Measurements from ENCODE around the gene ZNF594. TPM values are rescaled to one million over a fixed set of nuclear protein-coding genes. Genes with fewer than 3 reads are reported as not detected.
"Not testable (repeated sequence)": the region's sequence is repeated elsewhere in the genome, so short reads cannot be mapped to it uniquely, and the experiment has no call there.

ZNF594 gene
- total RNA-seq, 1 experiment from 2014 or later = 18.4 TPM

DNA sequence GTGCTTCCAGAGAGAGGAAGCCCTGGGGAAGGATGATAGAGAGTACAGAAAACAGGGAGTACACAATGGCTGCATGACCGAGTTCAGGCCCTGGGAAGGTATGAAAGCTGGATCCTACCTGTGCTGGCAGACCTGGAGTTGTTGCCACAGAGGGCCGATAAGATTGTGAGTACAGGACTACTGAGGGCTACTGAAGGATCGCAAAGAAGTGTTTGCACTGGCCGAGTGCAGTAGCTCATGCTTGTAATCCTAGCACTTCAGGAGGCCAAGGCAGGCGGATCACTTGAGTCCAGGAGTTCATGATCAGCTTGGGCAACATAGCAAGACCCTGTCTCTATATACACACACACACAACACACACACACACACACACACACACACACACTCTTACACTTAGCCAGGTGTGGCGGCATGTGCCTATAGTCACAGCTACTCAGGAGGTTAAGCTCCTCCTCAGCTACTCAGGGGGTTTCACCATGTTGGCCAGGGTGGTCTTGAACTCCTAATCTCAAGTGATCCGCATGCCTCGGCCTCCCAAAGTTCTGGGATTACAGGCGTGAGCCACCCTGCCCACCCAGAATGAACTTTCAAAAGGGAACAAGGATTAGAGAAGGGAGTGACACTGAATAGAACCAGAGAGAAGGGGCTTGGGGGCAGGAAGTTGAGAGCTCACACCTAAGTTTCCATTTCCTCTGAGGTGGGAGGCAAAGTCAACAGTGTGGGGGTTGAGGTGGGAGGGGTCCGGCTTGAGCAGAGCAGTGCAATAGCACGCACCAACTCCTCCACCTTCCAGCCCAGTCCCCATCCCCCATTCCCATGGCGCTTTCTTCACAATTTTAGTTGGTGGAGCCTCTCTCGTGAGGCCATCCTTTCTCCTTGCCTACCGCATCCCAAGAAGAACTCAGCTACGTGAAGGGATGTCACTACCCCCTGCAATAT, 35.5 kb upstream of the ZNF594 start:
- Histone ChIP-seq H3K9me2 (ENCODE audit: insufficient read depth) (no peaks in the 10 kb centered on the region), H3K79me2 (ENCODE audit: low read depth) (no peaks in the 10 kb centered on the region), H3K27me3 (ENCODE audit: insufficient read depth, low read depth) (no peaks in the 10 kb centered on the region), H3K27ac (no peak overlapping the region), H3K4me3 (no peak overlapping the region), H3F3A (ENCODE audit: insufficient read depth, low read depth) (no peaks in the 10 kb centered on the region), H3K36me3 (ENCODE audit: low read depth) (no peaks in the 10 kb centered on the region), H4K20me1 (ENCODE audit: insufficient read depth) (no peaks in the 10 kb centered on the region), H3K4me2 (no peak overlapping the region), H3K4me1 (replicated peaks; ENCODE audit: insufficient read depth) (no peaks in the 10 kb centered on the region), H2AFZ (no peak overlapping the region), H3K9me3 (ENCODE audit: insufficient read depth, low read depth) (no peaks in the 10 kb centered on the region)
- TF ChIP-seq, protein P1, sequence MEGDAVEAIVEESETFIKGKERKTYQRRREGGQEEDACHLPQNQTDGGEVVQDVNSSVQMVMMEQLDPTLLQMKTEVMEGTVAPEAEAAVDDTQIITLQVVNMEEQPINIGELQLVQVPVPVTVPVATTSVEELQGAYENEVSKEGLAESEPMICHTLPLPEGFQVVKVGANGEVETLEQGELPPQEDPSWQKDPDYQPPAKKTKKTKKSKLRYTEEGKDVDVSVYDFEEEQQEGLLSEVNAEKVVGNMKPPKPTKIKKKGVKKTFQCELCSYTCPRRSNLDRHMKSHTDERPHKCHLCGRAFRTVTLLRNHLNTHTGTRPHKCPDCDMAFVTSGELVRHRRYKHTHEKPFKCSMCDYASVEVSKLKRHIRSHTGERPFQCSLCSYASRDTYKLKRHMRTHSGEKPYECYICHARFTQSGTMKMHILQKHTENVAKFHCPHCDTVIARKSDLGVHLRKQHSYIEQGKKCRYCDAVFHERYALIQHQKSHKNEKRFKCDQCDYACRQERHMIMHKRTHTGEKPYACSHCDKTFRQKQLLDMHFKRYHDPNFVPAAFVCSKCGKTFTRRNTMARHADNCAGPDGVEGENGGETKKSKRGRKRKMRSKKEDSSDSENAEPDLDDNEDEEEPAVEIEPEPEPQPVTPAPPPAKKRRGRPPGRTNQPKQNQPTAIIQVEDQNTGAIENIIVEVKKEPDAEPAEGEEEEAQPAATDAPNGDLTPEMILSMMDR (conservative IDR thresholded peaks at IDR 0.05) = no peak
- TF ChIP-seq EZH2 (IDR thresholded peaks at IDR 0.05; ENCODE audit: low read depth) = no peak
- ChIA-PET POLR2A (ENCODE audit: unreplicated experiment) (no interaction called here), CTCF (no interaction called here)
- DNase-seq = no peak
- no TSS peak for BruUV-seq (replicated peaks)
- intact Hi-C loops (cut with micrococcal nuclease; ENCODE audit: unreplicated experiment) = no loop called here

DNA sequence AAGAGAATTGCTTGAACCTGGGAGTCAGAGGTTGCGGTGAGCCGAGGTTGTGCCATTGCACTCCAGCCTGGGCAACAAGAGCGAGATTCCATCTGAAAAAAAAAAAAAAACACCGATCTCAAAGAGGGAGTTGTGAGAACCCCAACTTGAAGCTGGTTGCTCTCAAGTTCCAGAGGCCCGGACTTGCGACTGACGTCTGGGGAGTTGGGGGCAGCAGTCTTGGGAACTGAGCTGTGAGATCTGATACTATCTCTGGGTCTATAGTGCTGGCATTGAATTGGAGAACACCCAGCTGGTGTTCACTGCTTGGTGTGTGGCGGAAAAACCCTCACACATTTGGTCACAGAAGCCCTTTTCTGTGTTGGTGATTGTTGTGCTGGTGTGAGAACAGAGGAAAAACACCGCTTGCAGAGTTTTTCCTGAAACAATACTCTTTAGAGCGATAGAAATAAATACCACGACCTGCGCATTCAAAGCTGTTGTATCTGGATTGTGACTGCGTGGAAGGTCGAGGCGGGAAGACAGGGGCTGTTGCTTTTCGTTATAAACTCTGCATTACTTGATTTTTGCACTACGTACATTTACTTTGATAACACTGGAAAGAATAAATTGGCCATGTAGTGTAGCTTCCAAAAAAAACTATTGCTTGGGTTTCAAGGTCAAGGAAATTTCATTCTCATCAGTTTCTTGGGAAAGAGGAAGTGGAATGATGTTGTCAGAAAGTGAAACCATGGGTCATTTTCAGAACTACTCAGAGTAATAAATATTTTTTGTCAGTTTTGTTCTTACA, 34.2 kb upstream of the ZNF594 start:
- no peaks in the 10 kb centered on the region for H3K79me2 ChIP-seq (ENCODE audit: low read depth)
- no peak for TF ChIP-seq EZH2 (IDR thresholded peaks at IDR 0.05; ENCODE audit: low read depth)
- TF ChIP-seq, protein P1 (conservative IDR thresholded peaks at IDR 0.05) = no peak

DNA sequence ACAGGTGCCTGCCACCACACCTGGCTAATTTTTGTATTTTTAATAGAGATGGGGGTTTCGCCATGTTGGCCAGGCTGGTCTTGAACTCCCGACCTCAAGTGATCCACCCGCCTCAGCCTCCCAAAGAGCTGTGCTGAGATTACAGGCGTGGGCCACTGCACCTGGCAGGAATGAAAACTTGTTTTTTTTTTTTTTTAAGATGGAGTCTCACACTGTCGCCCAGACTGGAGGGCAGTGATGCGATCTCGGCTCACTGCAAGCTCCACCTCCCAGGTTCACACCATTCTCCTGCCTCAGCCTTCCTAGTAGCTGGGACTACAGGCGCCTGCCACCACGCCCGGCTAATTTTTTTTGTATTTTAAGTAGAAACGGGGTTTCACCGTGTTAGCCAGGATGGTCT, 30.2 kb upstream of the ZNF594 start:
- H2AFZ ChIP-seq; H3K79me2 ChIP-seq (ENCODE audit: low read depth); H3K4me2 ChIP-seq; DNase-seq; intact Hi-C loops (cut with micrococcal nuclease; ENCODE audit: unreplicated experiment); H3K27me3 ChIP-seq (ENCODE audit: insufficient read depth, low read depth); H3K9me3 ChIP-seq (ENCODE audit: insufficient read depth, low read depth); H4K20me1 ChIP-seq (ENCODE audit: insufficient read depth); H3K4me3 ChIP-seq; H3F3A ChIP-seq (ENCODE audit: insufficient read depth, low read depth); H3K4me1 ChIP-seq (replicated peaks; ENCODE audit: insufficient read depth); H3K36me3 ChIP-seq (ENCODE audit: low read depth); POLR2A ChIA-PET (ENCODE audit: unreplicated experiment); H3K27ac ChIP-seq; H3K9me2 ChIP-seq (ENCODE audit: insufficient read depth); BruUV-seq (replicated peaks); CTCF ChIA-PET: not testable (repeated sequence)

More for the DNA sequence above, 34.2 kb upstream of the ZNF594 start:
- ChIA-PET POLR2A (ENCODE audit: unreplicated experiment) (interaction anchor here (0.7 kb wide), 1 partner anchor 723 kb away, joined by 11 read pairs; no protein-coding TSS in a partner anchor), CTCF (no interaction called here)
- H3K27ac ChIP-seq = no peak overlapping the region
- no peaks in the 10 kb centered on the region for H4K20me1 ChIP-seq (ENCODE audit: insufficient read depth)
- H3K4me2 ChIP-seq = no peak overlapping the region
- no peaks in the 10 kb centered on the region for H3K36me3 ChIP-seq (ENCODE audit: low read depth)
- no peak for DNase-seq
- no peaks in the 10 kb centered on the region for H3K27me3 ChIP-seq (ENCODE audit: insufficient read depth, low read depth)
- intact Hi-C loops (cut with micrococcal nuclease; ENCODE audit: unreplicated experiment) = no loop called here
- no peaks in the 10 kb centered on the region for H3K9me2 ChIP-seq (ENCODE audit: insufficient read depth)
- no peaks in the 10 kb centered on the region for H3F3A ChIP-seq (ENCODE audit: insufficient read depth, low read depth)
- no peaks in the 10 kb centered on the region for H3K4me1 ChIP-seq (replicated peaks; ENCODE audit: insufficient read depth)
- H3K4me3 ChIP-seq = no peak overlapping the region
- BruUV-seq (replicated peaks) = no TSS peak
- no peaks in the 10 kb centered on the region for H3K9me3 ChIP-seq (ENCODE audit: insufficient read depth, low read depth)
- no peak overlapping the region for H2AFZ ChIP-seq

All from PC-9 (cell line).